ENCODE data around the gene UBE2H.

DNA sequence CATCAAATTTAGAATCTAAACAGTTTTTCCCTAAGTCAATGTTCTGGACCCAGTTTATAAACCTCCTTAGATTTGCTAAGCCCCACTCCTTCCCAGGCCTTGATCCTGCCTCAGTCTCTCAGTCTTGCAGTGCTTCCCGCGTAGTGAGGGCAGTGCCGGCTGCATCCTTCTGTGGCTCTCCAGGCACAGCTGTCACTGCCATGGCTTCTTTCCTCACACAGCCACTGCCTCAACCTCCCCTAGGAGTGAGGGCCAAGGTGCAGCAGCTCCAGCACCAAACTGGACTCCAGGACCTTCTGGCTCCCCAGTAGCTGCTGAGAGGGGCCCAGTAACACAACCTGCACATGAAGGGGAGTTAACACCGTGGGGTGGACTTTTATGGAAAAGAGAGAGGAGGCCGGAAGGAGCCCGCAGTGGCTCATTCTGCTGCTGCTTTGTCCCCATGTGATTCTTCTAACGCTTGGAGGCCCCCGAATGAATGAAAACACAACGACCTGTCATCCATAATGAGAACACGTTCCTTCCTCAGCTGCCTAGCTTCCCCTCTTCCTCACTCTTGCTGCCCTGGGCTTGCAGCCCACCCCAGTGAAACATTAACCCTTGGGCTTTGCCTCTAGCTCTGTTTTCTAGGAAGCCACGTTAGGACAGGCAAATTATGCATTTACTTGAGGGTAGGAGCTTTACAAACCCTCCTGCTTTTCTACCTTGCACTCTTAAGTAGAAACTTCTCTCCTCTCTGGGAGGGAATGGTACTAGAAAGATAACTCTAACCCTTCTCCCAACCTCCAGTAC is 16.0 kb upstream of the UBE2H start:
- TF ChIP-seq CTCF (IDR thresholded peaks at IDR 0.05; ENCODE audit: low read depth, low read length) (no peak), EZH2phosphoT487 (IDR thresholded peaks at IDR 0.05; ENCODE audit: low read depth) (no peak)
